ENCODE measurements around the gene PXMP4. TPM values are rescaled to one million over a fixed set of nuclear protein-coding genes. Genes with fewer than 3 reads are reported as not detected.

The PXMP4 gene
- total RNA-seq, 1 experiment from 2014 or later: 5.7 TPM

- Histone ChIP-seq H2BK15ac (ENCODE audit: low read depth, low read length) (no peak overlapping the region), H4K5ac (ENCODE audit: insufficient read length, low read depth, low read length) (no peak overlapping the region), H3T11ph (ENCODE audit: low read length) (no peak overlapping the region), H3K18ac (ENCODE audit: insufficient read length, low read depth, low read length) (no peak overlapping the region), H3K79me2 (ENCODE audit: insufficient read depth, low read length) (no peaks in the 10 kb centered on the region), H3K4me1 (ENCODE audit: insufficient read depth, low read length) (no peaks in the 10 kb centered on the region), H2BK5ac (ENCODE audit: insufficient read length, low read length) (no peak overlapping the region), H3K23ac (ENCODE audit: insufficient read length, low read depth, low read length) (no peak overlapping the region), H2BK20ac (ENCODE audit: low read depth, low read length, poor library complexity, severe bottlenecking) (no peak overlapping the region), H3K9me3 (ENCODE audit: control insufficient read depth, low read depth, low read length) (no peaks in the 10 kb centered on the region), H3K4me2 (ENCODE audit: insufficient read depth, insufficient read length, low read length) (no peak overlapping the region), H3K4ac (ENCODE audit: low read depth, low read length) (no peak overlapping the region), H3K79me1 (ENCODE audit: insufficient read depth, low read depth, low read length, poor library complexity, severe bottlenecking) (no peaks in the 10 kb centered on the region), H3K23me2 (ENCODE audit: insufficient read length, low read depth, low read length, poor library complexity, severe bottlenecking) (no peaks in the 10 kb centered on the region), H2AK5ac (ENCODE audit: insufficient read length, low read length) (no peak overlapping the region), H3K27me3 (ENCODE audit: insufficient read depth, low read length) (no peaks in the 10 kb centered on the region), H2BK12ac (ENCODE audit: insufficient read length, low read depth, low read length) (no peak overlapping the region), H4K20me1 (ENCODE audit: control insufficient read depth, insufficient read depth, insufficient read length) (peaks cover 2% of the 10 kb centered on the region), H4K8ac (replicated peaks; ENCODE audit: insufficient read length, low read depth, low read length) (no peak overlapping the region), H3K27ac (ENCODE audit: insufficient read length, low read depth, low read length) (no peak overlapping the region), H2AFZ (ENCODE audit: low read length) (no peak overlapping the region), H3K14ac (ENCODE audit: insufficient read depth, low read length) (no peak overlapping the region), H4K91ac (ENCODE audit: insufficient read length, low read depth, low read length) (no peak overlapping the region), H3K9ac (ENCODE audit: extremely low read depth, insufficient read length, low read length) (no peak overlapping the region), H2BK120ac (ENCODE audit: low read depth, low read length, poor library complexity, severe bottlenecking) (no peak overlapping the region), H3K56ac (ENCODE audit: insufficient read length, low read depth, low read length) (no peak overlapping the region)
- no peaks in the 10 kb centered on the region for H3K27me3 Mint-ChIP-seq (ENCODE audit: low read depth)
- no peak overlapping the region; a peak in 1 of 7 replicates for H3K27ac Mint-ChIP-seq
- TF ChIP-seq, protein P1, sequence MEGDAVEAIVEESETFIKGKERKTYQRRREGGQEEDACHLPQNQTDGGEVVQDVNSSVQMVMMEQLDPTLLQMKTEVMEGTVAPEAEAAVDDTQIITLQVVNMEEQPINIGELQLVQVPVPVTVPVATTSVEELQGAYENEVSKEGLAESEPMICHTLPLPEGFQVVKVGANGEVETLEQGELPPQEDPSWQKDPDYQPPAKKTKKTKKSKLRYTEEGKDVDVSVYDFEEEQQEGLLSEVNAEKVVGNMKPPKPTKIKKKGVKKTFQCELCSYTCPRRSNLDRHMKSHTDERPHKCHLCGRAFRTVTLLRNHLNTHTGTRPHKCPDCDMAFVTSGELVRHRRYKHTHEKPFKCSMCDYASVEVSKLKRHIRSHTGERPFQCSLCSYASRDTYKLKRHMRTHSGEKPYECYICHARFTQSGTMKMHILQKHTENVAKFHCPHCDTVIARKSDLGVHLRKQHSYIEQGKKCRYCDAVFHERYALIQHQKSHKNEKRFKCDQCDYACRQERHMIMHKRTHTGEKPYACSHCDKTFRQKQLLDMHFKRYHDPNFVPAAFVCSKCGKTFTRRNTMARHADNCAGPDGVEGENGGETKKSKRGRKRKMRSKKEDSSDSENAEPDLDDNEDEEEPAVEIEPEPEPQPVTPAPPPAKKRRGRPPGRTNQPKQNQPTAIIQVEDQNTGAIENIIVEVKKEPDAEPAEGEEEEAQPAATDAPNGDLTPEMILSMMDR (conservative IDR thresholded peaks at IDR 0.05): no peak
- WGBS (ENCODE audit: extremely low coverage, insufficient read length, low lambda C conversion rate): no CpG with 5 or more reads among the region's 9 CpGs
- no peaks in the 10 kb centered on the region for H3K9me3 Mint-ChIP-seq
- H3K4me3 Mint-ChIP-seq: no peak overlapping the region
- peaks cover 4 to 34% (median 5%) of the 10 kb centered on the region in 3 experiments; a peak in 5 of 7 replicates for H3K36me3 Mint-ChIP-seq (ENCODE audit: insufficient read depth in 1 of 3, low read depth in 3 of 3)
- H3K4me1 Mint-ChIP-seq: peaks cover 0 to 7% of the 10 kb centered on the region in 2 experiments; a peak in 1 of 4 replicates
- DNase-seq: no peak
These were observed 46.6 kb upstream of the PXMP4 start for GRCh38 chr20:33766686-33767085.
